ENCODE data around the gene MYLK3. TPM values are rescaled to one million over a fixed set of nuclear protein-coding genes. Genes with fewer than 3 reads are reported as not detected.

Gene MYLK3
- total and polyA plus RNA-seq, 8 donors: 0.11 to 0.37 (median 0.19) TPM

DNA sequence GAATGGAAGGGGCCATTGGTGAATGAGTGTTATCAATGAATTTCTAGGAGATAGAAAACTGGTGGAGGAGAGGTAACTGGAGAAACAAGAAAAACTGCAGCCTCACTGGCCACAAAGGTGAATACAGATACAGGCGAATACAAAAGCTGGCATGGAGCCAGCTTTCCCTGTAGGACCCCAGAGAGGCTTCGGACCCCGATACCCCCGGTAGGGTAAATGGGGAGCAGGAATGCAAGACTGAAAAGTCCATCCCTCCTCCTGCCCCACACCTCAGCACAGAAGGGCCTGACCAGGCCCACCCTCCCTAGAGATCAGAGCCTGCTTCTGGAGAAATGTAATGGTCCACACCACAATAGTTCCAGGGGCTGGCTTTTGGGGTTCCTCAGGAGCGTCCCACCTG lies 4.9 kb upstream of the MYLK3 start:
- Histone ChIP-seq H3K4me3 (no peak overlapping the region), H3K36me3 (no peaks in the 10 kb centered on the region), H3K27me3 (no peaks in the 10 kb centered on the region), H3K27ac (no peak overlapping the region), H3K4me1 (no peaks in the 10 kb centered on the region), H3K9me3 (no peaks in the 10 kb centered on the region)
- DNase-seq (no peak), ATAC-seq (no peak), FAIRE-seq (no peak)
- TF ChIP-seq, protein P1, sequence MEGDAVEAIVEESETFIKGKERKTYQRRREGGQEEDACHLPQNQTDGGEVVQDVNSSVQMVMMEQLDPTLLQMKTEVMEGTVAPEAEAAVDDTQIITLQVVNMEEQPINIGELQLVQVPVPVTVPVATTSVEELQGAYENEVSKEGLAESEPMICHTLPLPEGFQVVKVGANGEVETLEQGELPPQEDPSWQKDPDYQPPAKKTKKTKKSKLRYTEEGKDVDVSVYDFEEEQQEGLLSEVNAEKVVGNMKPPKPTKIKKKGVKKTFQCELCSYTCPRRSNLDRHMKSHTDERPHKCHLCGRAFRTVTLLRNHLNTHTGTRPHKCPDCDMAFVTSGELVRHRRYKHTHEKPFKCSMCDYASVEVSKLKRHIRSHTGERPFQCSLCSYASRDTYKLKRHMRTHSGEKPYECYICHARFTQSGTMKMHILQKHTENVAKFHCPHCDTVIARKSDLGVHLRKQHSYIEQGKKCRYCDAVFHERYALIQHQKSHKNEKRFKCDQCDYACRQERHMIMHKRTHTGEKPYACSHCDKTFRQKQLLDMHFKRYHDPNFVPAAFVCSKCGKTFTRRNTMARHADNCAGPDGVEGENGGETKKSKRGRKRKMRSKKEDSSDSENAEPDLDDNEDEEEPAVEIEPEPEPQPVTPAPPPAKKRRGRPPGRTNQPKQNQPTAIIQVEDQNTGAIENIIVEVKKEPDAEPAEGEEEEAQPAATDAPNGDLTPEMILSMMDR (IDR thresholded peaks at IDR 0.05): no peak
- WGBS, 2 donors: 60 to 74% methylated on average over 5 of the region's 5 CpGs
- intact Hi-C loops (cut with DNase I): no loop called here

DNA sequence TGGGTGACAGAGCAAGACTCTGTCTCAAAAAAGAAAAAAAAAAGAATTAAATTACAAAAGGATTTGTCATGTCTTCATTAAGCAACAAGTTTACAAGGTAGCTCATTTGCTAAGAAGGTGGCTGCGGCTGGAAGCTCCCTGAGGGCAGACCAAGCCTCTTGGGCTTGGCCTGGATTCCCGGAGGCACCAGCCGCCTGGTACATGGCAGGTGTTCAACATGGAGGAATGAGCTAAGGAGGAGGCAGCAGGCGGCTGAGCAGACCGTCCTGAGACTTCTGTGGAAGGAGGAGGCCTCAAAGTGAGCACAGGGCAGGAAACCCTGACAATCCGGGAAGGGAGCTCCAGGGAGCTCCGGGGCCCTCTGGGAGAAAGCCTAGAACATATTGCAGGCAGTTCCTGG lies 3.2 kb upstream of the MYLK3 start:
- FAIRE-seq (no peak), ATAC-seq (no peak), DNase-seq (no peak)
- H3K36me3 ChIP-seq: no peaks in the 10 kb centered on the region
- H3K4me3 ChIP-seq: no peak overlapping the region
- no peaks in the 10 kb centered on the region for H3K27me3 ChIP-seq
- no peaks in the 10 kb centered on the region for H3K9me3 ChIP-seq
- intact Hi-C loops (cut with DNase I): no loop called here
- H3K4me1 ChIP-seq: no peaks in the 10 kb centered on the region
- H3K27ac ChIP-seq: no peak overlapping the region
- 83 to 87% methylated on average over 7 of the region's 7 CpGs for WGBS, 2 donors
- TF ChIP-seq, protein P1 (IDR thresholded peaks at IDR 0.05): no peak

DNA sequence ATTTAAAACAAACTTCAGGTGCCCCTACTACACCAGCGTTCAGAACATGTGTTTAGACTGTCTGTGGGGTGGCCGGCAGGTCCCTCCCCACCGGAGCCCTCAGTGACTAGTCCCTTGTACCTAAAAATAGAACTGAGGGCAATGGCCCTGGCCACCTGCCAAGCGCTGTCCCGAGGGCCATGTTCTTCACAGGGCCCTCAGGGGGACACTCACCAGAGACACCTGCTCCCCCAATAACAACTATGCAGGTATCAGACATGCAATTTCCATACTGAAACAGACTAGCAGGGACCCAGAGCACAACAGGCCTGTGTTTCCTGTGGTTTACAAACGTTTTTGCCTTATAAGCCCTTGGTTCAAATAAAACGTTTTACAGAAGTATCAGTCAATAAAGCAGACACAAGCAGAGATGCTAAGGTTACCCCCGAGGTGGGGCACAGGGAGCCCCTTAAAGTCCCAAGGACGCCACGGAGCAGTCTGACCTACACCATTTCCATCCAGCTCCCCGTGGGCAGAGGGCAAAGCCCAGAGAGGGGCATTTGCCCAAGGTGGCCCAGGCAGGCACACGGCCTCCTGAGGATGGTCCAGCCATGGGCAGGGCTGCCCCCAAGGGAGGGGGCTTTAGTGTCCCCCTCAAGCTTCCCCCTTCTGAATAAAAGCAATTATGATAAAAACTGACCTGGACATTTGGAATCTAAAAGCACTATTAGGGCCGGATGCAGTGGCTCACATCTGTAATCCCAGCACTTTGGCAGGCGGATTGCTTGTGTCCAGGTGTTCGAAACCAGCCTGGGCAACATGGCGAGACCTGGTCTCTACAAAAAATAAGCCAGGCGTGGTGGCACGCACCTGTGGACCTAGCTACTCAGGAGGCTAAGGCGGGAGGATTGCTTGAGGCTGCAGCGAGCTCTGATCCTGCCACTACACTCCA lies 896 bp upstream of the MYLK3 start:
- Histone ChIP-seq H3K9me3 (no peaks in the 10 kb centered on the region), H3K4me1 (no peaks in the 10 kb centered on the region), H3K36me3 (no peaks in the 10 kb centered on the region), H3K27ac (no peak overlapping the region), H3K4me3 (no peak overlapping the region), H3K27me3 (peaks cover 0 to 4% (median 0%) of the 10 kb centered on the region in 4 donors)
- ATAC-seq (no peak), FAIRE-seq (no peak), DNase-seq (no peak)
- WGBS, 2 donors: 61 to 66% methylated on average over 20 of the region's 20 CpGs
- TF ChIP-seq, protein P1 (IDR thresholded peaks at IDR 0.05): no peak
- intact Hi-C loops (cut with DNase I): no loop called here

DNA sequence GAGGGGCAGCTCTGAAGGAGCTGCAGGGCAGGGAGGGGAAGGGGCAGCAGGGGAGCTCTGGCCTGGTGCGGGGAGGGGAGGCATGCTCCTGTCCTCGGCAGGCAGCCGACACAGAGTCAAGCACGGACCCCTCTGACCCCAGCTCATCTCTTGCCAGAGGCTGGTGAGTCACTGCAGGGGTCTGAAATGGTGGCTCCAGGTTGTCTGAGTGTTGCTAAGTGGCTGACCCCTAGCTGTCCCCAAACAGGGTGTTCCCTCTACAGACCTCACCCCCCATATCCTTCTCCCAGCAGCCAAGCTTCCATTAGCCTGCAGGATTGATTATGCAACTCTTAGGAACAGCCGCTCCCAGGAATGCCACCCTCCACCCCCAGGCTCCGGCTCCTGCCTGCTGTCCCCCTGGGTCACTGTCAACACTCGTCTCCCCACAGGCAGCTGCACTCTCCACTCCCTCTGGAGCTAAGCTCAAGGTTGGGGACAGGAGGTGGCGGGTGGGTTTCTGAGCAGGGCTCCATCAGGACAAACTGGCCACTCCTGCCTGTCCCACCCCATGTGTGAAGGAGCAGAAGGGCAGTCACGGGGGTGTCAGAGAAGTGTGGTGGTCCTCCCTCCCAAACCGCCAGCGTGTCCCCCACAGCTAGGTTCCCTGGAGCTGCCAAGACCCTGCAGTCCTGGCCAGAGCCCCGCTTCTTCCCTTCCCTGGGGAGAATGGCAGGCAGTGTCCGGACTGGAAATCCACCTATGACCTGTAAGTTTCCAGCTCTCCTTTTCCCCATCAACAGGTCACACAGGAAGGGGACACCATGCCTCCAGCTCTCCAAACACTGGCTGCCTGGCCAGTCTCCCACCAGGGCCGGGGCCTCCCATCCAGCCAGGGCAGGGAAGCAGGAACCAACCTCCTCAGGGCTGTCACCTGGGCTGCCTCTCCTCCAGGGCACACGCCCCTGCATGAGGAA lies 1.0 kb downstream of the MYLK3 start:
- no peaks in the 10 kb centered on the region for H3K36me3 ChIP-seq
- no peak for FAIRE-seq
- H3K4me1 ChIP-seq: no peaks in the 10 kb centered on the region
- WGBS, 2 donors: 81 to 83% methylated on average over 12 to 15 of the region's 15 CpGs
- no peak for DNase-seq
- TF ChIP-seq, protein P1 (IDR thresholded peaks at IDR 0.05): no peak
- no peaks in the 10 kb centered on the region for H3K9me3 ChIP-seq
- no peak overlapping the region for H3K27ac ChIP-seq
- H3K27me3 ChIP-seq: peaks cover 0 to 4% (median 0%) of the 10 kb centered on the region in 4 donors
- intact Hi-C loops (cut with DNase I): no loop called here
- no peak for ATAC-seq
- H3K4me3 ChIP-seq: no peak overlapping the region

Measured in pancreas (tissue), 10 donors.